ENCODE results near the gene C19orf12. TPM values are rescaled to one million over a fixed set of nuclear protein-coding genes. Genes with fewer than 3 reads are reported as not detected.

The C19orf12 gene
- total RNA-seq, 1 experiment from 2014 or later: 15.5 TPM

DNA sequence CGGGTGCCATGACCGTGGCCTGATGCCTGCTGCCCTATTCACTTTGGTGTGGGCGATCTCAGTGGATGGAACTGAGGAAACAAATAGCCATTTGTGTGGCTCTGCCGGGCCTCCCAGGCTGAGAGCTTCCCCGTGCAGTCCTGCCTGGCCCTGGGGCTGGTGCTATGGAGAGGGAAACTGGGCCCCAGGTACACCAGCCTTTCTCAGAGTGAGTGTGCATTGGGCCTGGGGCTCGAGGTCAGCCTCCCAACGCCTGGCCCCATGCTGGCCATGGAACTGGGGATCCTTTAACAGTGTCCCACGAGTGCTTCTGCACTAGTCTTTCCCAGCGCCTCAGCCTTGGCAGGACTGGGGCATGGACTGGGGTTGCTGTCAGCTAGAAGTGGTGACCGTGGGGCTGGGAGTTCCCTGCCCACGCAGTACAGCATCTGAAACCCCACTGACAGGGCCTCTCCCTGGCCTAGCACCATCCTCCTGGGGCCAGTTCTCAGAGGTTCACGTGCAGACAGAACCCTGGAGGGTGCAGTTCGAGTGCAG, 39.3 kb downstream of the C19orf12 start (continued):
- TF ChIP-seq, protein P1, sequence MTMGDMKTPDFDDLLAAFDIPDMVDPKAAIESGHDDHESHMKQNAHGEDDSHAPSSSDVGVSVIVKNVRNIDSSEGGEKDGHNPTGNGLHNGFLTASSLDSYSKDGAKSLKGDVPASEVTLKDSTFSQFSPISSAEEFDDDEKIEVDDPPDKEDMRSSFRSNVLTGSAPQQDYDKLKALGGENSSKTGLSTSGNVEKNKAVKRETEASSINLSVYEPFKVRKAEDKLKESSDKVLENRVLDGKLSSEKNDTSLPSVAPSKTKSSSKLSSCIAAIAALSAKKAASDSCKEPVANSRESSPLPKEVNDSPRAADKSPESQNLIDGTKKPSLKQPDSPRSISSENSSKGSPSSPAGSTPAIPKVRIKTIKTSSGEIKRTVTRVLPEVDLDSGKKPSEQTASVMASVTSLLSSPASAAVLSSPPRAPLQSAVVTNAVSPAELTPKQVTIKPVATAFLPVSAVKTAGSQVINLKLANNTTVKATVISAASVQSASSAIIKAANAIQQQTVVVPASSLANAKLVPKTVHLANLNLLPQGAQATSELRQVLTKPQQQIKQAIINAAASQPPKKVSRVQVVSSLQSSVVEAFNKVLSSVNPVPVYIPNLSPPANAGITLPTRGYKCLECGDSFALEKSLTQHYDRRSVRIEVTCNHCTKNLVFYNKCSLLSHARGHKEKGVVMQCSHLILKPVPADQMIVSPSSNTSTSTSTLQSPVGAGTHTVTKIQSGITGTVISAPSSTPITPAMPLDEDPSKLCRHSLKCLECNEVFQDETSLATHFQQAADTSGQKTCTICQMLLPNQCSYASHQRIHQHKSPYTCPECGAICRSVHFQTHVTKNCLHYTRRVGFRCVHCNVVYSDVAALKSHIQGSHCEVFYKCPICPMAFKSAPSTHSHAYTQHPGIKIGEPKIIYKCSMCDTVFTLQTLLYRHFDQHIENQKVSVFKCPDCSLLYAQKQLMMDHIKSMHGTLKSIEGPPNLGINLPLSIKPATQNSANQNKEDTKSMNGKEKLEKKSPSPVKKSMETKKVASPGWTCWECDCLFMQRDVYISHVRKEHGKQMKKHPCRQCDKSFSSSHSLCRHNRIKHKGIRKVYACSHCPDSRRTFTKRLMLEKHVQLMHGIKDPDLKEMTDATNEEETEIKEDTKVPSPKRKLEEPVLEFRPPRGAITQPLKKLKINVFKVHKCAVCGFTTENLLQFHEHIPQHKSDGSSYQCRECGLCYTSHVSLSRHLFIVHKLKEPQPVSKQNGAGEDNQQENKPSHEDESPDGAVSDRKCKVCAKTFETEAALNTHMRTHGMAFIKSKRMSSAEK (CRISPR knock-in tag; IDR thresholded peaks at IDR 0.05; ENCODE audit: borderline replicate concordance): no peak
- TF ChIP-seq, protein P2, sequence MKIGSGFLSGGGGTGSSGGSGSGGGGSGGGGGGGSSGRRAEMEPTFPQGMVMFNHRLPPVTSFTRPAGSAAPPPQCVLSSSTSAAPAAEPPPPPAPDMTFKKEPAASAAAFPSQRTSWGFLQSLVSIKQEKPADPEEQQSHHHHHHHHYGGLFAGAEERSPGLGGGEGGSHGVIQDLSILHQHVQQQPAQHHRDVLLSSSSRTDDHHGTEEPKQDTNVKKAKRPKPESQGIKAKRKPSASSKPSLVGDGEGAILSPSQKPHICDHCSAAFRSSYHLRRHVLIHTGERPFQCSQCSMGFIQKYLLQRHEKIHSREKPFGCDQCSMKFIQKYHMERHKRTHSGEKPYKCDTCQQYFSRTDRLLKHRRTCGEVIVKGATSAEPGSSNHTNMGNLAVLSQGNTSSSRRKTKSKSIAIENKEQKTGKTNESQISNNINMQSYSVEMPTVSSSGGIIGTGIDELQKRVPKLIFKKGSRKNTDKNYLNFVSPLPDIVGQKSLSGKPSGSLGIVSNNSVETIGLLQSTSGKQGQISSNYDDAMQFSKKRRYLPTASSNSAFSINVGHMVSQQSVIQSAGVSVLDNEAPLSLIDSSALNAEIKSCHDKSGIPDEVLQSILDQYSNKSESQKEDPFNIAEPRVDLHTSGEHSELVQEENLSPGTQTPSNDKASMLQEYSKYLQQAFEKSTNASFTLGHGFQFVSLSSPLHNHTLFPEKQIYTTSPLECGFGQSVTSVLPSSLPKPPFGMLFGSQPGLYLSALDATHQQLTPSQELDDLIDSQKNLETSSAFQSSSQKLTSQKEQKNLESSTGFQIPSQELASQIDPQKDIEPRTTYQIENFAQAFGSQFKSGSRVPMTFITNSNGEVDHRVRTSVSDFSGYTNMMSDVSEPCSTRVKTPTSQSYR (CRISPR knock-in tag; IDR thresholded peaks at IDR 0.05): no peak
- TF ChIP-seq, protein P3, sequence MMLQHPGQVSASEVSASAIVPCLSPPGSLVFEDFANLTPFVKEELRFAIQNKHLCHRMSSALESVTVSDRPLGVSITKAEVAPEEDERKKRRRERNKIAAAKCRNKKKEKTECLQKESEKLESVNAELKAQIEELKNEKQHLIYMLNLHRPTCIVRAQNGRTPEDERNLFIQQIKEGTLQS (CRISPR knock-in tag; conservative IDR thresholded peaks at IDR 0.05): no peak
- no peak for TF ChIP-seq FOXK1 (CRISPR knock-in tag; IDR thresholded peaks at IDR 0.05)
- TF ChIP-seq, protein P4, sequence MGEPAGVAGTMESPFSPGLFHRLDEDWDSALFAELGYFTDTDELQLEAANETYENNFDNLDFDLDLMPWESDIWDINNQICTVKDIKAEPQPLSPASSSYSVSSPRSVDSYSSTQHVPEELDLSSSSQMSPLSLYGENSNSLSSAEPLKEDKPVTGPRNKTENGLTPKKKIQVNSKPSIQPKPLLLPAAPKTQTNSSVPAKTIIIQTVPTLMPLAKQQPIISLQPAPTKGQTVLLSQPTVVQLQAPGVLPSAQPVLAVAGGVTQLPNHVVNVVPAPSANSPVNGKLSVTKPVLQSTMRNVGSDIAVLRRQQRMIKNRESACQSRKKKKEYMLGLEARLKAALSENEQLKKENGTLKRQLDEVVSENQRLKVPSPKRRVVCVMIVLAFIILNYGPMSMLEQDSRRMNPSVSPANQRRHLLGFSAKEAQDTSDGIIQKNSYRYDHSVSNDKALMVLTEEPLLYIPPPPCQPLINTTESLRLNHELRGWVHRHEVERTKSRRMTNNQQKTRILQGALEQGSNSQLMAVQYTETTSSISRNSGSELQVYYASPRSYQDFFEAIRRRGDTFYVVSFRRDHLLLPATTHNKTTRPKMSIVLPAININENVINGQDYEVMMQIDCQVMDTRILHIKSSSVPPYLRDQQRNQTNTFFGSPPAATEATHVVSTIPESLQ (CRISPR knock-in tag; IDR thresholded peaks at IDR 0.05): no peak

DNA sequence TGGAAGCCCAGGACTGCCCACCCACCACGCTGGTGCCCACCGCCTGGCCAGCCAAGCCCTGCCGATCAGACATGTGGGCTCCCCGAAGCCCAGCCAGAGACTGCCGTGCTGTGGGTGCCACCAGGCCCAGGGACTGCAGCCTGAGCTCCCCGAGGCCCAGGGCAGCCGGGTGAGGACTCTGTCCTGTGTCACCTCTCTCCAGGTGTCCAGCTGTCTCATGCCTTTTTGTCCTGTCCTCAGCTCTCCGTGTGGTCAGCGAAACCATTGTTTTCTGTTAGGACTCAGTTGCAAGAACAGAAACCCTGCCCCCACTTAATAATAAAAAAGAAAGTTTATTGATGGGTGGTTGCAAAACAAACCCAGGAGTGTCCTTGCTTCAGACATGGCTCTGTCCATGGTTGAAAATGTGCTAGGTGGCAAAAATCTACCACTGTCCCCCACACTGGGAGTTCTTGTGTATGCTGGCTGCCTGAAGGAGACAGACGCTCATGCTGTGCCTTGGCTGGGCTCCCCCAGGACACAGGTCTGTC, 39.9 kb downstream of the C19orf12 start:
- POLR2A ChIA-PET: no interaction called here
- H3K9me3 Mint-ChIP-seq: no peaks in the 10 kb centered on the region
- no peak for TF ChIP-seq ZNF138 (CRISPR knock-in tag; conservative IDR thresholded peaks at IDR 0.05)
- TF ChIP-seq, protein P5, sequence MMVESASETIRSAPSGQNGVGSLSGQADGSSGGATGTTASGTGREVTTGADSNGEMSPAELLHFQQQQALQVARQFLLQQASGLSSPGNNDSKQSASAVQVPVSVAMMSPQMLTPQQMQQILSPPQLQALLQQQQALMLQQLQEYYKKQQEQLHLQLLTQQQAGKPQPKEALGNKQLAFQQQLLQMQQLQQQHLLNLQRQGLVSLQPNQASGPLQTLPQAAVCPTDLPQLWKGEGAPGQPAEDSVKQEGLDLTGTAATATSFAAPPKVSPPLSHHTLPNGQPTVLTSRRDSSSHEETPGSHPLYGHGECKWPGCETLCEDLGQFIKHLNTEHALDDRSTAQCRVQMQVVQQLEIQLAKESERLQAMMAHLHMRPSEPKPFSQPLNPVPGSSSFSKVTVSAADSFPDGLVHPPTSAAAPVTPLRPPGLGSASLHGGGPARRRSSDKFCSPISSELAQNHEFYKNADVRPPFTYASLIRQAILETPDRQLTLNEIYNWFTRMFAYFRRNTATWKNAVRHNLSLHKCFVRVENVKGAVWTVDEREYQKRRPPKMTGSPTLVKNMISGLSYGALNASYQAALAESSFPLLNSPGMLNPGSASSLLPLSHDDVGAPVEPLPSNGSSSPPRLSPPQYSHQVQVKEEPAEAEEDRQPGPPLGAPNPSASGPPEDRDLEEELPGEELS (CRISPR knock-in tag; IDR thresholded peaks at IDR 0.05): no peak
- TF ChIP-seq ZNF423 (CRISPR knock-in tag; IDR thresholded peaks at IDR 0.05): no peak
- TF ChIP-seq, protein P3 (CRISPR knock-in tag; conservative IDR thresholded peaks at IDR 0.05): no peak
- TF ChIP-seq EMX1 (CRISPR knock-in tag; IDR thresholded peaks at IDR 0.05): no peak
- TF ChIP-seq NFE2L1 (CRISPR knock-in tag; IDR thresholded peaks at IDR 0.05): no peak
- TF ChIP-seq GTF2I (CRISPR knock-in tag; conservative IDR thresholded peaks at IDR 0.05): no peak
- TF ChIP-seq SOX15 (CRISPR knock-in tag; IDR thresholded peaks at IDR 0.05): no peak

More for the DNA sequence above, 39.9 kb downstream of the C19orf12 start:
- H3K36me3 Mint-ChIP-seq: peaks cover 10% of the 10 kb centered on the region
- no peak overlapping the region for H3K27ac Mint-ChIP-seq
- CTCF ChIA-PET: no interaction called here
- peaks cover 5% of the 10 kb centered on the region; the same call in 1 of the 2 replicates for H3K4me1 Mint-ChIP-seq
- ATAC-seq (no peak), DNase-seq (ENCODE audit: low spot score) (no peak)
- H3K27me3 Mint-ChIP-seq (ENCODE audit: low read depth): no peaks in the 10 kb centered on the region
- H3K4me3 Mint-ChIP-seq: no peak overlapping the region
